Measurements from ENCODE around the gene ODC1.

DNA sequence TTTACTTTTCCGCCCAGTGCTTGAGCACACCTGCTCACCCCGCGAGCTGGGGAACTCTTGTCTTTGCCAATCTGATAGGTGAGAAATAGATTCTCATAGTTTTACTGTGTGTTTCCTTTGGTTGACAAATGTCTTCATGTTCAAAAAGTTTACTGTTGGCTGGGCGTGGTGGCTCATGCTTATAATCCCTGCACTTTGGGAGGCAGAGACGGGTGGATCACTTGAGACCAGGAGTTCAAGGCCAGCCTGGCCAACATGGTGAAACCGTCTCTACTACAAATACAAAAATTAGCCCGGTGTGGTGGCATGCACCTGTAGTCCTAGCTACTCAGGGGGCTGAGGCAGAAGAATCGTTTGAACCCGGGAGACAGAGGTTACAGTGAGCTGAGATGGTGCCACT, 10.3 kb downstream of the ODC1 start:
- TF ChIP-seq POLR2A (IDR thresholded peaks at IDR 0.05) = no peak
- TF ChIP-seq, protein P1, sequence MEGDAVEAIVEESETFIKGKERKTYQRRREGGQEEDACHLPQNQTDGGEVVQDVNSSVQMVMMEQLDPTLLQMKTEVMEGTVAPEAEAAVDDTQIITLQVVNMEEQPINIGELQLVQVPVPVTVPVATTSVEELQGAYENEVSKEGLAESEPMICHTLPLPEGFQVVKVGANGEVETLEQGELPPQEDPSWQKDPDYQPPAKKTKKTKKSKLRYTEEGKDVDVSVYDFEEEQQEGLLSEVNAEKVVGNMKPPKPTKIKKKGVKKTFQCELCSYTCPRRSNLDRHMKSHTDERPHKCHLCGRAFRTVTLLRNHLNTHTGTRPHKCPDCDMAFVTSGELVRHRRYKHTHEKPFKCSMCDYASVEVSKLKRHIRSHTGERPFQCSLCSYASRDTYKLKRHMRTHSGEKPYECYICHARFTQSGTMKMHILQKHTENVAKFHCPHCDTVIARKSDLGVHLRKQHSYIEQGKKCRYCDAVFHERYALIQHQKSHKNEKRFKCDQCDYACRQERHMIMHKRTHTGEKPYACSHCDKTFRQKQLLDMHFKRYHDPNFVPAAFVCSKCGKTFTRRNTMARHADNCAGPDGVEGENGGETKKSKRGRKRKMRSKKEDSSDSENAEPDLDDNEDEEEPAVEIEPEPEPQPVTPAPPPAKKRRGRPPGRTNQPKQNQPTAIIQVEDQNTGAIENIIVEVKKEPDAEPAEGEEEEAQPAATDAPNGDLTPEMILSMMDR (IDR thresholded peaks at IDR 0.05) = no peak
- TF ChIP-seq EP300 (IDR thresholded peaks at IDR 0.05) = no peak

Measured in tibial nerve (tissue), 4 donors.